IPS-11a (cell line): ENCODE results near the gene BCKDHB.

ENCODE experiments used
- H3K4me3 ChIP-seq: one replicate; pipeline ENCODE4 v1.5.1; 2013; ENCODE audit warnings: low read depth, low read length, control low read depth

The BCKDHB gene

GRCh38 chr6:80148220-80148619 lies 41.7 kb downstream of the BCKDHB start:
- no peak overlapping the region for H3K4me3 ChIP-seq

DNA sequence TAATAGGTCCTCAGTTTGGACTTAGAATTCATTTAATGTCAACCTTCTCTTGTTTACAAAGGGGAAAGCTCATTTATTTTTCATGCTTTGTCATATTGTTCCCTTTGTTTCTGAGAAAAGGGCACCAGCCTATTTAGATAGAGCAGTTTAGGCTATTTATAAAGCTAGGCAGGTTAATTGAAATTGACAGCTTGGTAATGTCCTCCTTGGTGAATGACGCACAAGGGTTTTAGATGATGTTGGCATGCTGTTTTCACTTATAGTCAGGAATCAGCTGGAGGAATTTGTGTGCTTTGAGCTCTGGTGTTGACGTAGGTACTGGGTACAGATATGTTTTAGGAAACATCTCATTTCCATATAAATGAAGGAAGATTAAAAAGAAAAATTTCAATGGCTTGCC lies 45.2 kb downstream of the BCKDHB start:
- H3K4me3 ChIP-seq: no peak overlapping the region

DNA sequence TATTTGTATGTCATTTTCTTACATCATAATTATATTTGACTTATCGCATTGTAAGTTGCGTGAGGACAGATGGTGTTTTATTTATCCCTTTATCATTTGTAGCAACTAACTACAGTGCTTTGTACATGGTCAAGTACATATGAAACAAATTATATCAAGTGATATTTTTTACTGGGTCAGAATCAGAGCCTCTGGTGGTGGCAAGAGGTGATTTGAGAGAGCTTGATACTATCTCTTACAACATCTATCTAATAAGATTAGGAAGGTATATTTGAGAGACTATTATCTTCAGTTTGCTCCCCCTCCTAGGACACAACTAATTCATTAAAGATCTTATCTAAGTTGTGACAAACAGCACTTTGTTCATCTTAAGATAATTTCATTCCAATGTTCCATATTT lies 47.7 kb downstream of the BCKDHB start:
- H3K4me3 ChIP-seq: no peak overlapping the region

DNA sequence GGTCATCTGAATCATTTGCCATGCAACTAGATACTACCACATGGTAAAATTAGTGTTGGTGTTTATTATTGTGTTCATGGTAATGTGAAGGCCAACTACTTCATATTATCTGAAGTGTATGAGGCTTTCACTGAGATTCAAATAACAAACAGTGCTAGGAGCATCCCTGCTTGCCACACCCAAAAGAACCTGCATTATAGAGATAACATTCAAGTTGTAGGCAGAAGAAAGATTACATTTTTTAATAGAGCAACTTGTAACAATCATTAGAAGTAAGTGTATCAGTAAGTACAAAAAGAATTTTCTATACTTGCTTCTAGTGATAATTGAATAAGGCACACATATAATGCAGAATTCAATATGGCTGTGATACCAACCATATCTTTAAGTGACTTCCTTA lies 49.8 kb downstream of the BCKDHB start:
- no peak overlapping the region for H3K4me3 ChIP-seq

DNA sequence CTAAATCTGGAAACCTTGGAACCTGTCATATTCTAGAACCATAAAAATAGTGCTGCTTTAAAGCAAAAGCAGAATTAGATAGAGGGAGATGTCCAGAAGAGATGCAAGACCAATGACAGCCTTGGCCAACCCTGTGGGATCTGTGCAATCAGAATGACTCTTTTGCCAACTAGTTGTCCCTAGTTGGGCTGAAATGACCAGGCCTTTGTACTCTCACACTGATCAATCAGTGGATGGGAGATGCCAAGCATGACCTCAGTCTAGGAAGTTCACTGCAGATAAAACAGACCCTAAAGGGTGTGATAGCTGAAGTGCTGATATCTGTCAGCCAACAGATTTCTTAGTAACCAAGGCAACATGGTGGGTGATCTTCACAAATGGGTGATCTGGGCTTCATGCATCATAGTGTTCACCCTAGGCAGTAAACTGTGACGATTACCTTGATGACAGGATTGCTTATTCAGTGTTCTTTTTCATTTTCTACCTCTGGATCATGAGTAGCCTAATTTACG lies 52.1 kb downstream of the BCKDHB start:
- H3K4me3 ChIP-seq: no peak overlapping the region

DNA sequence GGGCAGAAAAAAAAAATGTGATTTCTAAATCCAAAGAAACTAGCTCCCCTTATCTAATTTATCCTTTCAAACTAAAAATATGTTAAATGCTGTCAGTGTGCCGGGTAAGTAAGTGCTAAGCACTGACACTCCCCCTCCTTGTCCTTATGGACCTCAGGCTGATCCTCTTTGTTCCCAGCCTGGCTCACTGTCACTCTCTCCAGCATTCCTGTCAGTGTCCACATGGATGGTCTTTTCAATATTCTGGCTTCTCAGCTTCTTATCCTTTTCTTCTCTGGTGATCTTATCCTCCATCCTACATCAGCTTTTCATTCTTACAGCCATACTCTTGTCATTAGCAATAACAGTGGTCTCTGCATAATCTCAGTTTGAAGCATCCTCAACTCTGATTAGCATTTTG lies 55.0 kb downstream of the BCKDHB start:
- H3K4me3 ChIP-seq: no peak overlapping the region

DNA sequence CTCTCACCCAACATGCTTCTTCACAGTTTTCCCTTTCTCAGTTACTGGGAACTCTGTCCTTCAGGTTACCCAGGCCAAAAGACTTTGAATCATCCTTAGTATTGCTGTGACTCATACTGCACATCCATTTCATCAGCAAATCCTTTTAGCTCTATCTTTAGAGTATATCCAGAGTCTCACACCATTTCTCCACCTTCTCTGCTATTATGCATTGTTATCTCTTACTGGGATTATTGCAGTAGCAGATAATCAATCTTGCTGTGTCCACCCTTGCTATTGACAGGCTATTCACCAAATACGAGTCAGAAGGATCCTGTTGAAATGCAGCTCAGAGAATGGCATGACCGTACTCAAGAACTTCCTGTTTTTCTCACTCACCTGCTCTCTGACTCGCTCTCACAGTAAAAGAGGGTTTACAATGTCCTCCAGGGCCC lies 57.3 kb downstream of the BCKDHB start:
- H3K4me3 ChIP-seq: no peak overlapping the region

DNA sequence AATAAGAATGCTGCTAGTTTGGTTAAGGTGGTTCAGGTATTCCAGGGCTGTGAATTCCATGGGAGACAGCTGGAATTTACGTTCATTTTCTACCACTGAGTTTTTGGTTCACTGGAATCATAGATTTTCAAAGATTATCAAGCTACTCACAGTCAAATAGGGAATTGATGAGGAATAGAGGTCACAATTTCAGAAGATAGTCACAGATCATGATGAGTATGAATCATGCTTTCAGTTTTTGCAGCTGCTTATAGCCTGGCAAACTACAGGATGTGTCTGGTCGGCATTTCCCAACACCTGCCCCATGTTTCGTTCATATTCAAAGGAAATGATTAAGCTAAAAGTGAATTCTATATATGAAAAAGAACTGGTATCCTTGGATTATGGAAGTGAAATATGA lies 58.7 kb downstream of the BCKDHB start:
- H3K4me3 ChIP-seq: no peak overlapping the region

DNA sequence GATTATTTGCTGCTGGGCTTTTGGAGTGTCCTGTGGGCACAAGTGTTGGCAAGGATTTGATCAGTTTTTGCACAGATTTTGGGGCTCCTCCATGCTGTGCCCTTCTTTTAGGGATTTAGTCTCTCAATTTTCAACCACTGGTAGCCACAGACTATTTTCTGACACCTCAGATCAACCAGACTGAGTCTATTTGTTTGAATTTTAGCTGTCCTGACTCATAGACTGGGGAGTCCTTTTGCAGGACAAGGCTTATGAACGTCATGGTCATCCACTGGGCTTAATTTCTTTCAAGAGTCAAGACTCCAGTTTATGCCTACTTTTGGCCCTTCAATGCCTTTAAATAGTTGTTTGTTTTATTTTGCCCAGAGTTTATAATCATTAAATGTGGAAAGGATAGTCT lies 59.3 kb downstream of the BCKDHB start:
- no peak overlapping the region for H3K4me3 ChIP-seq

DNA sequence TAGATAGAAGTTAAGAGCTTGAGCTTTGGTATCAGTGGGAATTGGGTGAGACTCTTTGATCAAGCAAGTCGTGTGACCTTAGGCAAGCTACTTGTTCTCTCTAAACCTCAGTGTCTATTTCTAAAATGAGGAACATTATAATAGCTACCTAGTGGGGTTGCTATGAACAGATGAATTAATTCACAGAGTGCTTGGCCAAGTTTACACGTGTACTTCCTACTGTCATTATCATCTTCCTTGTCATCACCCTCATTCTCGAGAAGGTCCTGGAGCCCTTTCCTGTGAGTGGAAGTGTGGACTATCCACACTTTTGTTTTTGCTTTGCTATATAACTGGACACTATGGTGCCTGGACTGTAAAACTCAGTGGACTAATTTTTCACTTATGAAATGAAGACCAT lies 64.0 kb downstream of the BCKDHB start:
- no peak overlapping the region for H3K4me3 ChIP-seq

DNA sequence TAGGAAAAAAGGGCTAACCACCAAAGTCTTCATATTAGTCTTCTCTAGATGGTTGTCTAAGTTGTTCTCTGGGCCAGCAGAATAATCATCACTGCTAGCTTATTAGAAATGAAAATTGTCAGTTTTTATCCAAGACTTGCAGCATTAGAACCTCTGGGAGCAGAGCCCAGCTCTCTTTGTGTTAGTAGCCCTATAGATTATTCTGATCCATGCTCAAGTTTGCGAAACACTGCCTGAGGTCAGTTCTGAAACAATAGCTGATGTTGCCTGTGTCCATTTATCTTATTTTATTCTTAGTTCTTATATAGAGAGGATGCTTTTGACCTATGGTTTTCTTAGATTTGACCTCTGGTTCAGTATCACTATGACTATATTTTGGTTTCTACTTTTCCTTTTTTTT lies 66.9 kb downstream of the BCKDHB start:
- H3K4me3 ChIP-seq: no peak overlapping the region

- no peak overlapping the region for H3K4me3 ChIP-seq
Observed at GRCh38 chr6:80174900-80175572, 68.6 kb downstream of the BCKDHB start.

DNA sequence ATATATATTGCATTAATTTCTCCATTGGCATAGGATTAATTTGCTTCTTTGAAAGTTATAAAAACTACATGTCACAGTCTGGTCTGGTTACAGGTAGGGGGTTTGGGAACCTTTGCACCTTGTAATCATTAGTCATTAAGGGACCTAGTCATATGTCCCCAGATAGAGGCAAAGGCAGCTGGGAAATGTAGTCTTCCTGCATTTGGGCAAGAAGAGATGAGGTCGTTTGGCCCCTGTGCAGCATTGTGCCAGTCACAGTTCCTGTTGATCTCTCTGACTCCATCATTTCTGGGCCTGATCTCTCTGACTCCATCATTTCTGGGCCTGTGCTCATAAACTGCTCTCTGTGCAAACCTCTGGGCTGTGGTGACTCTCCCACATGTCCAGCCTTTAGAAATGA lies 73.2 kb downstream of the BCKDHB start:
- no peak overlapping the region for H3K4me3 ChIP-seq

DNA sequence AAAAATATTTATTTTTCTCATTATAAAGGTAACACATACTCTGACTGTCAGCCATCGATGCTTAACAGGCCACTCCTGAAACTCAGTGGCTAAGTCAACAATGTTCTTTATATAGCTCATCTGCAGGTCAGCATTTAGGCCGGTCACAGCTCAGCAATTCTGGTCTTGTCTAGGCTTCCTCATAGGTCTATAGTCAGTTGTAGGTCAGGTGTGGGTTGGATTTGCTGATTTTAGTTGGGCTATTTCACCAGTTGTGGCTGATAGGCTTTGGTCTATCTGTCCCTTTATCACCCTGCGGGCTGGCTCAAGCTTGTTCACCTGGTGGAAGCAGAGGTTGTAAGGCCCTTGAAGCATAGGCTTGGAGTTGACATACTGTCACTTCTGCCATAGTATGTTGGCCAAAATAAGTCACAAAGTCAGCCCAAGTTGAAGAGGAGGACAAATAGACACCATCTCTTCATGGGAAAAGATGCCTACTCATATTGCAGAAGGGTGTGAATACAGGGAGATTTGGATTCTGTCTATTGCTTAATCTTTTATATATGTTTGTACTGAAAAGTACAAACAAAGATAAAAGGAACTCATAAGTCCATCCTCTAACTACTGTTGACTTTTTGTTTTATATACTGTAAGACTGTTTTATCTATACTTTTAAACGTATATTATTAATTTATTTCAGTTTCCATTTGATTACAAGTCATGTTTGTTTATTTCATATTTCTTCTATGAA lies 75.0 kb downstream of the BCKDHB start:
- H3K4me3 ChIP-seq: no peak overlapping the region

DNA sequence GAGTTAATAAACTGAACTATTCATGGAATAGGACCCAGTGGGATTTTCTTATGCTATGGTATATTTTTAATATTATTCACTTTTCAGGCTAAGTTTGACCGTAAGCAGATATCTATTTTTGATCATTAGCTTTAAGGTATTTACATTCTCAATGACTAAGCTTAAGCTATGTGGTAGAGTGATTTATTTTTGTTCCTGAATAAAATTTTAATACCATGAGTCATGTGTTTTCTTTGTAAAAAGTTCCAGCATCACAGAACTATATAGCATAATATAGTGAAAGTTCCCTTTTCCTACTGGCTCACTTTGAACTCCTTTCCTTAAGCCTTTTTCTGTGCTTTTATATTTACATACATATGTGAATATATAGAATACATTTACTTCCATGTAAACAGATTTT lies 75.8 kb downstream of the BCKDHB start:
- H3K4me3 ChIP-seq: no peak overlapping the region

GRCh38 chr6:80183019-80183795 lies 76.7 kb downstream of the BCKDHB start:
- no peak overlapping the region for H3K4me3 ChIP-seq

DNA sequence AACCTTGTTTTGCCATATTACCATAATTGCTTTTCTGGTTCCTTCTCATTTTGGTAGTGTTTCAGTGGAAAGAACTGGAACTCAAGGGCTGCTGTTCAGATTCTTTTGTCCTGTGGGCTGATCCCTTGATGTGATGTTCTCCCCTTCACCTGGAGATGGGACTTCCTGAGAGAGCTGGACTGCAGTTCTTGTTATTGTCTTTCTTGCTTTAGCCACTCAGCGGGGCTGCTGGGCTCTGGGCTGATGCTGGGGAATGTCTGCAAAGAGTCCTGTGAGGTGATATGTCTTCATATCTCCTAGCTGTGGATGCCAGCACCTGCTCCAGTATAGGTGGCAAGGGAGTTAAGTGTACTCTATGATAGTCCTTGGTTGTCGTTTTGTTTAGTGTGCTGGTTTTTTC lies 79.0 kb downstream of the BCKDHB start:
- H3K4me3 ChIP-seq: no peak overlapping the region

GRCh38 chr6:80186082-80186481 lies 79.6 kb downstream of the BCKDHB start:
- no peak overlapping the region for H3K4me3 ChIP-seq

- H3K4me3 ChIP-seq: no peak overlapping the region
Observed at GRCh38 chr6:80196906-80197305, 90.4 kb downstream of the BCKDHB start.

GRCh38 chr6:80197474-80197873 lies 91.0 kb downstream of the BCKDHB start:
- no peak overlapping the region for H3K4me3 ChIP-seq

DNA sequence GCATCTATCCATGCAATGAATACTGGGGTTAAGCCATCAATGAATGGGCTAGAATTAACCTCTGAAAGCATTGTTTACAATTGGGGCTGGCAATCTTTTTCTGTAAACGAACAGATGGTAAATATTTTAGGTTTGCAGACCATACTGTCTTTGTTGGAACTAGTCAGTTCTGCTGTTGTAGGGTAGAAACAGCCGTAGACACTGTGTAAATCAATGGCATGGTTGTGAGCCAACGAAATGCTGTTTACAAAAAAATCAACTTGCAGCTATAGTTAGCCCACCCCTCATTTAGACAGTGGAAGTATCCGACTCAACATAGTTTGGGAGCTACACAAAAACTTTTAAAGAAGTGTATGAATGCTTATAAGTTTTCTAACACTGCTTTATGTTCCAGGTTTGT lies 91.5 kb downstream of the BCKDHB start:
- no peak overlapping the region for H3K4me3 ChIP-seq

DNA sequence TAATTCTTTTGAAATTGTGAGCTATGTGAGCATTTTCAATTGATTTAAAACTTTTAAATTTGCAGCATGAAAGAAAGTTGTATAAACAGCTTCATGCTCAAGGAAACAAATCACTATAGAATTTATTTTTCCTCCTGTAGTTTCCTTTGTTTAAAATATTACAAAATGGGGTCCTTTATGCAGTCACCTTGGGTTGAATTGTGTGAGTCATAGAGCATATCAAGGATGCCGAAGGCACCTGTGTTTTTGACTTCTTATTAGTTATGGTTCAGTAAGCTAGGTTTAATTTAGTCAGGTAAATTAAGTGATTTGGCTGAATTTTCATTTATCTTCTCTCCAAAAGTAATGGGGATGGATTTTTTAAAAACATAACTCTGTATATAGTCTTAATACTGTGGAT lies 96.8 kb downstream of the BCKDHB start:
- H3K4me3 ChIP-seq: no peak overlapping the region
